DOHH2 (cell line): ENCODE measurements around the gene RNLS.

ENCODE experiments used
- H3F3A ChIP-seq: fragments of 200-600 bp; sonication (generic), shearing (Covaris generic); 2 replicates; pipeline ENCODE4 v1.6.0; 2016; ENCODE audit warnings: antibody characterized with exemption, mild to moderate bottlenecking; ENCODE audit not compliant: control insufficient read depth, insufficient read depth
- H3K27ac ChIP-seq: fragments of 200-600 bp; sonication (generic); 2 replicates; pipeline ENCODE4 v1.5.1; 2014; ENCODE audit warnings: low read depth, mild to moderate bottlenecking, low read length, moderate library complexity
- H3K27me3 ChIP-seq: fragments of 200-600 bp; sonication (generic); 2 replicates; pipeline ENCODE4 v1.6.1; 2014; ENCODE audit warnings: mild to moderate bottlenecking, low read length, mixed read lengths; ENCODE audit not compliant: control insufficient read depth
- H3K36me3 ChIP-seq: fragments of 200-600 bp; sonication (generic); 2 replicates; pipeline ENCODE4 v1.6.1; 2014; ENCODE audit warnings: mild to moderate bottlenecking, low read length, moderate library complexity, mixed read lengths; ENCODE audit not compliant: control insufficient read depth
- H3K4me1 ChIP-seq: fragments of 200-600 bp; sonication (generic); 2 replicates; pipeline ENCODE4 v1.6.1; 2014; ENCODE audit warnings: mild to moderate bottlenecking, low read length, mixed read lengths; ENCODE audit not compliant: control insufficient read depth
- H3K4me2 ChIP-seq: fragments of 200-600 bp; sonication (generic); 2 replicates; pipeline ENCODE4 v1.6.0; 2014; ENCODE audit warnings: mild to moderate bottlenecking, low read length, moderate library complexity
- H3K4me3 ChIP-seq: fragments of 200-600 bp; sonication (generic); 2 replicates; pipeline ENCODE4 v1.5.1; 2014; ENCODE audit warnings: mild to moderate bottlenecking, low read length, mixed read lengths
- H3K79me2 ChIP-seq: fragments of 200-600 bp; sonication (generic); 2 replicates; pipeline ENCODE4 v1.6.1; 2014; ENCODE audit warnings: mild to moderate bottlenecking, low read length, mixed read lengths; ENCODE audit not compliant: control insufficient read depth
- H3K9me2 ChIP-seq: fragments of 200-600 bp; sonication (generic); replicated peaks from 2 replicates; pipeline ENCODE4 v1.6.1; 2014; ENCODE audit warnings: mild to moderate bottlenecking, low read length, mixed read lengths; ENCODE audit not compliant: control insufficient read depth
- H3K9me3 ChIP-seq: fragments of 200-600 bp; sonication (generic); 2 replicates; pipeline ENCODE4 v1.6.1; 2014; ENCODE audit warnings: antibody characterized with exemption, low read length, mixed read lengths; ENCODE audit not compliant: control insufficient read depth, insufficient read depth
- H4K20me1 ChIP-seq: fragments of 200-600 bp; sonication (generic); 2 replicates; pipeline ENCODE4 v1.6.0; 2014; ENCODE audit warnings: low read depth, mild to moderate bottlenecking, antibody characterized with exemption, low read length, moderate library complexity; ENCODE audit not compliant: control insufficient read depth, insufficient read depth
- CTCF ChIP-seq: fragments of 200-600 bp; sonication (generic); IDR thresholded peaks from one replicate; pipeline ENCODE4 v1.5.1; 2014; ENCODE audit warnings: antibody characterized with exemption, mild to moderate bottlenecking, low read depth, low read length; ENCODE audit not compliant: poor library complexity, severe bottlenecking
- EZH2phosphoT487 ChIP-seq: fragments of 200-600 bp; sonication (generic); IDR thresholded peaks from 2 replicates; pipeline ENCODE4 v1.6.1; 2017; ENCODE audit warnings: borderline replicate concordance, mild to moderate bottlenecking, antibody characterized with exemption, low read length, moderate library complexity, mixed read lengths

RNLS gene

DNA sequence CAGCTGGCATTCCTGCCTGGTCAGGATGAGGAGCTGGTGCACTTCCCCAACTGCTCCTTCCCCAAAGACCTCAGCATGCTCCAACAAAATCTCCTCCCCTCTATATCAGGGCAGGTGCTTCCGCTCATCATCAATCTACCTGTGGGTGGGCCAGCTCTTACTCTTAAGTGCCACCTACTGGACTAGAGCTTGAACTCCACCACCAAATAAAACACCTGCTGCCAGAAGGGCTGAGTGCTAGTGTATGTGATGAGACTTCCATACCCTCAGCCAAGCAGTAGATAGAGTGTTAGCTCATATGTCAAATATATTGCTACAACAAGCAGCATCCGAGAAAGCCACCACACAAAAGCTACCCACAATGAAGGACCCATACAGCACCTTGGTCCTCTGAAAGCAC, 264.3 kb downstream of the RNLS start:
- TF ChIP-seq EZH2phosphoT487 (no peak), CTCF (peak; percentile 67)
- Histone ChIP-seq H3K27me3 (no peaks in the 10 kb centered on the region), H4K20me1 (no peaks in the 10 kb centered on the region)

GRCh38 chr10:88317099-88317498, 266.0 kb downstream of the RNLS start:
- TF ChIP-seq CTCF: no peak
- no peak for TF ChIP-seq EZH2phosphoT487
- Histone ChIP-seq H3K79me2 (no peaks in the 10 kb centered on the region), H3K36me3 (peaks cover 17% of the 10 kb centered on the region), H3K27ac (no peak overlapping the region), H3K4me2 (no peak overlapping the region), H3K4me1 (peaks cover 38% of the 10 kb centered on the region), H3K9me2 (no peaks in the 10 kb centered on the region), H3F3A (no peaks in the 10 kb centered on the region), H3K9me3 (peaks cover 37% of the 10 kb centered on the region), H3K4me3 (no peak overlapping the region), H4K20me1 (no peaks in the 10 kb centered on the region), H3K27me3 (no peaks in the 10 kb centered on the region)

More for the DNA sequence above, 264.3 kb downstream of the RNLS start:
- no peaks in the 10 kb centered on the region for H3K79me2 ChIP-seq
- H3K36me3 ChIP-seq: peaks cover 22% of the 10 kb centered on the region
- peaks cover 48% of the 10 kb centered on the region for H3K9me3 ChIP-seq
- H3K4me3 ChIP-seq: no peak overlapping the region
- no peaks in the 10 kb centered on the region for H3K9me2 ChIP-seq
- no peak overlapping the region for H3K27ac ChIP-seq
- no peak overlapping the region for H3K4me2 ChIP-seq
- H3K4me1 ChIP-seq: peaks cover 38% of the 10 kb centered on the region
- peaks cover 4% of the 10 kb centered on the region; the same call in 1 of the 2 replicates for H3F3A ChIP-seq

- no peaks in the 10 kb centered on the region for H3K9me2 ChIP-seq
- H3K4me3 ChIP-seq: no peak overlapping the region
- H3K27me3 ChIP-seq: no peaks in the 10 kb centered on the region
- peaks cover 13% of the 10 kb centered on the region for H3K36me3 ChIP-seq
- TF ChIP-seq CTCF (no peak), EZH2phosphoT487 (no peak)
- H3K27ac ChIP-seq: no peak overlapping the region
- no peaks in the 10 kb centered on the region for H3F3A ChIP-seq
- no peak overlapping the region for H3K4me2 ChIP-seq
- peaks cover 31% of the 10 kb centered on the region for H3K9me3 ChIP-seq
- no peaks in the 10 kb centered on the region for H4K20me1 ChIP-seq
- H3K4me1 ChIP-seq: peaks cover 40% of the 10 kb centered on the region
- H3K79me2 ChIP-seq: no peaks in the 10 kb centered on the region
These were observed 266.7 kb downstream of the RNLS start for GRCh38 chr10:88316292-88316861.
